ENCODE results near the gene FBP2. TPM values are rescaled to one million over a fixed set of nuclear protein-coding genes. Genes with fewer than 3 reads are reported as not detected.

Gene FBP2
- polyA plus RNA-seq, 2 donors: not detected

DNA sequence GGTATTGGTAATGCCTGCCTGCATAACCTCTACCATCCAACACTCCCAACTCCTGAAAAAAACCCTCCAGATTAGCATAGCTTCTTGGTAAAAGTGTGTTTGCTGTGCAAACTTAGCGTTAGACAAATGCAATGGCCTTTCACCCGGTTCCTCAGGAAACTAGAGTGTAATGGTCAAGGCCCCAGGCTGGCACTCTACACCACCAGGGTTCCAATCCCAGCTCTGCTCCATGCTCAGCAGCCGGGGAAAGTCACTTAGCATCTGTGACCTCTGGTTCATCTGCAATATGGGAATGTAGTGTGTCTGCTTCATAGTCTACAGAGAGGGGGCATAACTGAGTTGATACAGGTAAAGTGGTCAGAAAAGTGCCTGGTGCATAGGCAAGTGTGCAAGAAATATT lies 36.7 kb upstream of the FBP2 start:
- Histone ChIP-seq H3K27me3 (ENCODE audit: control insufficient read depth in 1 of 2, insufficient read depth in 2 of 2, low read length in 2 of 2) (no peaks in the 10 kb centered on the region), H3K27ac (ENCODE audit: low read depth in 2 of 2, low read length in 1 of 2) (no peak overlapping the region), H3K36me3 (ENCODE audit: control insufficient read depth in 2 of 2, insufficient read depth in 2 of 2, low read length in 1 of 2) (no peaks in the 10 kb centered on the region), H3K4me1 (ENCODE audit: control insufficient read depth in 2 of 2, insufficient read depth in 2 of 2, low read length in 1 of 2) (peaks cover 3 to 5% of the 10 kb centered on the region in 2 donors), H3K9me3 (ENCODE audit: control insufficient read depth in 2 of 2, insufficient read depth in 1 of 2, low read depth in 1 of 2, low read length in 1 of 2) (no peaks in the 10 kb centered on the region), H3K4me3 (ENCODE audit: low read depth in 1 of 2, low read length in 2 of 2) (no peak overlapping the region)
- WGBS, 2 donors: 74 to 88% methylated on average over 3 of the region's 3 CpGs

DNA sequence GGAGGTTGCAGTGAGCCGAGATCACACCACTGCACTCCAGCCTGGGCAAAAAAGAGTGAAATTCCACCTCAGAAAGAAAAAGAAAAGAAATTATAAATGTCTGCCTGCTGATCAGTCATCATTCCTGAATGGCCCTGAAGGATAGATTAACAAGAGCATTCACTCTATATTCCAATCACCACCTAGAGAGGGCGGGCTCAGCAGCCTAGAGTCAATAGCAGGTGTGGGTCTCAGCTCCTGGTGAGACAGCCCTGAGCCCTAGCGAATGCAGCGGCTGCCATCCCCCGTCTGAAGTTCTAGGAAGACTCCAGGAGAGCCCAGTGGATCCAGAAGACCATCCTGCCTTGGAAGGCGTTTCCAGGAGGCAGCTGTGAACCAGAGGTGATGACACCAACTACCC lies 33.7 kb upstream of the FBP2 start:
- Histone ChIP-seq H3K27me3 (ENCODE audit: control insufficient read depth in 1 of 2, insufficient read depth in 2 of 2, low read length in 2 of 2) (no peaks in the 10 kb centered on the region), H3K27ac (ENCODE audit: low read depth in 2 of 2, low read length in 1 of 2) (no peak overlapping the region), H3K36me3 (ENCODE audit: control insufficient read depth in 2 of 2, insufficient read depth in 2 of 2, low read length in 1 of 2) (no peaks in the 10 kb centered on the region), H3K9me3 (ENCODE audit: control insufficient read depth in 2 of 2, insufficient read depth in 1 of 2, low read depth in 1 of 2, low read length in 1 of 2) (no peaks in the 10 kb centered on the region), H3K4me3 (ENCODE audit: low read depth in 1 of 2, low read length in 2 of 2) (no peak overlapping the region), H3K4me1 (ENCODE audit: control insufficient read depth in 2 of 2, insufficient read depth in 2 of 2, low read length in 1 of 2) (peaks cover 3 to 5% of the 10 kb centered on the region in 2 donors)
- 91% methylated on average over 6 of the region's 6 CpGs for WGBS, 2 donors

DNA sequence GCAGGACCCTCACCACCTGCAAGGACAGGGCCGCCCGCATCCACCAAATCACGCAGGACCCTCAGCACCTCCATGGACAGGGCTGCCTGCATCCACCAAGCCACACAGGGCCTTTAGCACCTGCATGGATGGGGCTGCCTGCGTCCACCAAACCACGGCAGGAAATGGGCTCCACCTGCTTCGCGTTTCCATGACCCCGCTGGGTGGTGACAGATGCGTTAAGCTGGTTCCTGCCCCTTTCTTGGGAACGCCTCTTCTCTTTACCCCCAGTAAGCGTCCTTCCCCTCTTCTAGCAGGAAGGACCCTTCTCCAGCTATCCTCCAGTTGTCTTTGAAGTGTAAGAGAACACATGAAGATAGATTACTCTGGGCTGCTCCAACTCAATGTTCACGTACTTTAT lies 32.2 kb upstream of the FBP2 start:
- WGBS, 2 donors: 79 to 83% methylated on average over 12 of the region's 12 CpGs
- Histone ChIP-seq H3K36me3 (ENCODE audit: control insufficient read depth in 2 of 2, insufficient read depth in 2 of 2, low read length in 1 of 2) (no peaks in the 10 kb centered on the region), H3K9me3 (ENCODE audit: control insufficient read depth in 2 of 2, insufficient read depth in 1 of 2, low read depth in 1 of 2, low read length in 1 of 2) (no peaks in the 10 kb centered on the region)

GRCh38 chr9:94624629-94625028 lies 31.0 kb upstream of the FBP2 start:
- Histone ChIP-seq H3K4me1 (ENCODE audit: control insufficient read depth in 2 of 2, insufficient read depth in 2 of 2, low read length in 1 of 2) (no peaks in the 10 kb centered on the region), H3K9me3 (ENCODE audit: control insufficient read depth in 2 of 2, insufficient read depth in 1 of 2, low read depth in 1 of 2, low read length in 1 of 2) (no peaks in the 10 kb centered on the region), H3K4me3 (ENCODE audit: low read depth in 1 of 2, low read length in 2 of 2) (no peak overlapping the region), H3K36me3 (ENCODE audit: control insufficient read depth in 2 of 2, insufficient read depth in 2 of 2, low read length in 1 of 2) (no peaks in the 10 kb centered on the region), H3K27ac (ENCODE audit: low read depth in 2 of 2, low read length in 1 of 2) (no peak overlapping the region), H3K27me3 (ENCODE audit: control insufficient read depth in 1 of 2, insufficient read depth in 2 of 2, low read length in 2 of 2) (no peaks in the 10 kb centered on the region)
- 77% methylated on average over 4 of the region's 4 CpGs for WGBS, 2 donors

More for the DNA sequence above, 32.2 kb upstream of the FBP2 start:
- Histone ChIP-seq H3K4me1 (ENCODE audit: control insufficient read depth in 2 of 2, insufficient read depth in 2 of 2, low read length in 1 of 2) (peaks cover 0 to 3% of the 10 kb centered on the region in 2 donors), H3K27ac (ENCODE audit: low read depth in 2 of 2, low read length in 1 of 2) (no peak overlapping the region), H3K27me3 (ENCODE audit: control insufficient read depth in 1 of 2, insufficient read depth in 2 of 2, low read length in 2 of 2) (no peaks in the 10 kb centered on the region), H3K4me3 (ENCODE audit: low read depth in 1 of 2, low read length in 2 of 2) (no peak overlapping the region)

GRCh38 chr9:94623253-94623652 lies 29.6 kb upstream of the FBP2 start:
- H3K9me3 ChIP-seq (ENCODE audit: control insufficient read depth in 2 of 2, insufficient read depth in 1 of 2, low read depth in 1 of 2, low read length in 1 of 2): no peaks in the 10 kb centered on the region
- no peak overlapping the region for H3K4me3 ChIP-seq (ENCODE audit: low read depth in 1 of 2, low read length in 2 of 2)
- 72 to 80% methylated on average over 9 of the region's 9 CpGs for WGBS, 2 donors
- no peak overlapping the region for H3K27ac ChIP-seq (ENCODE audit: low read depth in 2 of 2, low read length in 1 of 2)
- H3K4me1 ChIP-seq (ENCODE audit: control insufficient read depth in 2 of 2, insufficient read depth in 2 of 2, low read length in 1 of 2): no peaks in the 10 kb centered on the region
- no peaks in the 10 kb centered on the region for H3K27me3 ChIP-seq (ENCODE audit: control insufficient read depth in 1 of 2, insufficient read depth in 2 of 2, low read length in 2 of 2)
- H3K36me3 ChIP-seq (ENCODE audit: control insufficient read depth in 2 of 2, insufficient read depth in 2 of 2, low read length in 1 of 2): no peaks in the 10 kb centered on the region

- H3K27ac ChIP-seq (ENCODE audit: low read depth in 2 of 2, low read length in 1 of 2): no peak overlapping the region
- no peaks in the 10 kb centered on the region for H3K27me3 ChIP-seq (ENCODE audit: control insufficient read depth in 1 of 2, insufficient read depth in 2 of 2, low read length in 2 of 2)
- H3K36me3 ChIP-seq (ENCODE audit: control insufficient read depth in 2 of 2, insufficient read depth in 2 of 2, low read length in 1 of 2): no peaks in the 10 kb centered on the region
- WGBS, 2 donors: 78 to 82% methylated on average over 19 of the region's 19 CpGs
- no peaks in the 10 kb centered on the region for H3K9me3 ChIP-seq (ENCODE audit: control insufficient read depth in 2 of 2, insufficient read depth in 1 of 2, low read depth in 1 of 2, low read length in 1 of 2)
- no peak overlapping the region for H3K4me3 ChIP-seq (ENCODE audit: low read depth in 1 of 2, low read length in 2 of 2)
- H3K4me1 ChIP-seq (ENCODE audit: control insufficient read depth in 2 of 2, insufficient read depth in 2 of 2, low read length in 1 of 2): no peaks in the 10 kb centered on the region
Observed at GRCh38 chr9:94622087-94622800, 28.6 kb upstream of the FBP2 start.

DNA sequence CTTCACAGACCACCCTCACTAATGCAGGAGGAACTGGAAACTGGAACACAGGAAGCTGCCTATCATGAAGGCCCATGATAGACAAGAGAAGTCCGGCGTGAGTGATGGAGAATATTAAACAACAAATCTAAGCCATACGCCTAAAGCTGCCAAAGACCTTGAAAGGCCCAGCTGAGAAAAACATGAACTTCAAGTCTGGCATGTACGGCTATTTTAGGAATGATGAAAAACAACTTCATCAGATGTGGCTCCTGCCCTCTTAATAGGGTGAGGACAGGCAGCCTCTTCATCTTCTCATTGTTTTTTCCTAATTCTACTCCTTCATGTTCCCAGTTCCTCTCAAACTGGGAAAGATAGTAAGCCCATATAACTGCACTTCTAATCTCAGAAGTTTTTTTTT lies 25.4 kb upstream of the FBP2 start:
- H3K9me3 ChIP-seq (ENCODE audit: control insufficient read depth in 2 of 2, insufficient read depth in 1 of 2, low read depth in 1 of 2, low read length in 1 of 2): no peaks in the 10 kb centered on the region
- H3K36me3 ChIP-seq (ENCODE audit: control insufficient read depth in 2 of 2, insufficient read depth in 2 of 2, low read length in 1 of 2): no peaks in the 10 kb centered on the region
- H3K27me3 ChIP-seq (ENCODE audit: control insufficient read depth in 1 of 2, insufficient read depth in 2 of 2, low read length in 2 of 2): no peaks in the 10 kb centered on the region
- no peaks in the 10 kb centered on the region for H3K4me1 ChIP-seq (ENCODE audit: control insufficient read depth in 2 of 2, insufficient read depth in 2 of 2, low read length in 1 of 2)
- WGBS, 2 donors: 43 to 63% methylated on average over 4 of the region's 4 CpGs
- no peak overlapping the region for H3K27ac ChIP-seq (ENCODE audit: low read depth in 2 of 2, low read length in 1 of 2)
- H3K4me3 ChIP-seq (ENCODE audit: low read depth in 1 of 2, low read length in 2 of 2): no peak overlapping the region

DNA sequence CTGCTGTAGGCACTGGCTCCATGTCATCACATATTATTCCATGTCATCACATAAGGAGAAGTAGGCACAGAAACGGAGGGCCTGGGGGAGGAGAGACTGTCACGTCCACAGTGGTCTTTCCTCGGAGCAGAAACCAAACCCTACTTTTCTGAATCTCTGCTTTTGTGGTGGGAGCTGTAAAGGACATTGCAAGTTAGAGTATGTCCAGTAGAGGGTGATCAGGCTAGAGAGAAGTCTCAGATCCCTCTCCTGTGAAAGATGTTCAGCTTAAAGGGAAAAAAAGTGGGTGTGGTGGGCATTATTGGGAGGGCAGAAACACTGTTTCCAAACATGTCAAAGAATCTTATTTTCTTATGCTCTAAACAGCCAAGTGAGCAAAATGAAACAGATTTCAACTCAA lies 19.4 kb upstream of the FBP2 start:
- Histone ChIP-seq H3K9me3 (ENCODE audit: control insufficient read depth in 2 of 2, insufficient read depth in 1 of 2, low read depth in 1 of 2, low read length in 1 of 2) (no peaks in the 10 kb centered on the region), H3K4me3 (ENCODE audit: low read depth in 1 of 2, low read length in 2 of 2) (no peak overlapping the region), H3K36me3 (ENCODE audit: control insufficient read depth in 2 of 2, insufficient read depth in 2 of 2, low read length in 1 of 2) (no peaks in the 10 kb centered on the region), H3K27me3 (ENCODE audit: control insufficient read depth in 1 of 2, insufficient read depth in 2 of 2, low read length in 2 of 2) (no peaks in the 10 kb centered on the region), H3K4me1 (ENCODE audit: control insufficient read depth in 2 of 2, insufficient read depth in 2 of 2, low read length in 1 of 2) (no peaks in the 10 kb centered on the region), H3K27ac (ENCODE audit: low read depth in 2 of 2, low read length in 1 of 2) (no peak overlapping the region)
- WGBS, 2 donors: 83 to 91% methylated on average over 3 of the region's 3 CpGs

DNA sequence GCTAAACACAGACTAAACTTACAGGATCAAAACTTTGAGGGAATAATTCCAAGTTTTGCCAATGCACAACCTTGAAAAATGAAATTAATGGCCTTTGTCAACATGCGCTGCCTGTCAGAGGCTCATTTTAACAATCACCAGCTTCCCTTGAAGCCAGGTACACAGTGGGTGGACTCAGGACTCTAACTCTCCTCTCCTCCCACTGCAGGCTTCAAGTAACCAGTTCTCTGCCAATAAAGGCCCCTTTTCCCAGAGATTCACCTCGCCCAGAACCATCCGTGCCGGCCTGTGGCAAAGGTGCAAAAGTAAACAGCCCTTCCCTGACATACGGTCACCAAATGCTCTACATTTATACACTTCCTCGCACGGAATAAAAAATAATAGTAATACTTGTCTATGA lies 18.4 kb upstream of the FBP2 start:
- Histone ChIP-seq H3K36me3 (ENCODE audit: control insufficient read depth in 2 of 2, insufficient read depth in 2 of 2, low read length in 1 of 2) (no peaks in the 10 kb centered on the region), H3K4me1 (ENCODE audit: control insufficient read depth in 2 of 2, insufficient read depth in 2 of 2, low read length in 1 of 2) (no peaks in the 10 kb centered on the region), H3K27me3 (ENCODE audit: control insufficient read depth in 1 of 2, insufficient read depth in 2 of 2, low read length in 2 of 2) (no peaks in the 10 kb centered on the region), H3K4me3 (ENCODE audit: low read depth in 1 of 2, low read length in 2 of 2) (no peak overlapping the region), H3K27ac (ENCODE audit: low read depth in 2 of 2, low read length in 1 of 2) (no peak overlapping the region), H3K9me3 (ENCODE audit: control insufficient read depth in 2 of 2, insufficient read depth in 1 of 2, low read depth in 1 of 2, low read length in 1 of 2) (no peaks in the 10 kb centered on the region)
- WGBS, 2 donors: 60 to 80% methylated on average over 7 of the region's 7 CpGs

DNA sequence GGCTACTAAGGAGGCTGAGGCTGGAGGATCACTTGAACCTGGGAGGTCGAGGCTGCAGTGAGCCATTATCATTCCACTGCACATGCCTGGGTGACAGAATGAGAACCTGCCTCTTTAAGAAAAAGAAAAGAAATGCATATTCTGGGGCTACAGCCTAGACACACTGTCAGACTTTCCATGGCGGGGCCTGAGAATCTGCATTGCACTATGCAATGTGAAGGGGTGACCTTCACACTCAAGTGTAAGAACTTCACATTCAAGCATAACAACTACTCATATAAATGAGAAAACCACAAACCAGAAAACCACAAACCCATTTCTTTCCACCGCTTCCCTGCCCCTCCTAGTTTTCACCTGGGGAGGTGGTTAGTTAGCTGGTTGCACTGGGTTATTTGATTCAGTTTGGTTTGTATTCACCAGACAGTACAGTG lies 18.0 kb upstream of the FBP2 start:
- 73 to 84% methylated on average over 3 of the region's 3 CpGs for WGBS, 2 donors
- Histone ChIP-seq H3K27ac (ENCODE audit: low read depth in 2 of 2, low read length in 1 of 2) (no peak overlapping the region), H3K4me1 (ENCODE audit: control insufficient read depth in 2 of 2, insufficient read depth in 2 of 2, low read length in 1 of 2) (no peaks in the 10 kb centered on the region), H3K27me3 (ENCODE audit: control insufficient read depth in 1 of 2, insufficient read depth in 2 of 2, low read length in 2 of 2) (no peaks in the 10 kb centered on the region), H3K9me3 (ENCODE audit: control insufficient read depth in 2 of 2, insufficient read depth in 1 of 2, low read depth in 1 of 2, low read length in 1 of 2) (no peaks in the 10 kb centered on the region), H3K4me3 (ENCODE audit: low read depth in 1 of 2, low read length in 2 of 2) (no peak overlapping the region), H3K36me3 (ENCODE audit: control insufficient read depth in 2 of 2, insufficient read depth in 2 of 2, low read length in 1 of 2) (no peaks in the 10 kb centered on the region)
